Measurements from ENCODE around the gene NRXN3.

DNA sequence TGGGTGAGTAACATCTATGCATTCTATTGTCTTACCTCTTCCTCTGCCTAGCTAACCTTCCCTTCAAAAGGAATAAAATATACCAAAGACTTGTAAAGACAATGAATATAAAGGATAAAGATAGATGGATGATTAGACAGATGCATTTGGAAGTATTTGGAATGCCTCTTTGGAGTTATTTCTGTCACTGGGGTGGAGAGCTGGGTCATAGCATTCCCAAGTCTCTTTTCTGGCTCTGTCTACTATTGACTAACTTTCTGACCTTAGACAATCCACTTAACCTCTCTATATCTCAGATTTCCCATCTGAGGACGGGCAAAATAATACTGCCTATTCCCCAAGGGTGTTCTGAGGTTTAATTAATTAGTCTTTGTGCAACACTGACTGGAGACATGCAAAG, 1523.8 kb downstream of the NRXN3 start:
- TF ChIP-seq EZH2phosphoT487 (IDR thresholded peaks at IDR 0.05; ENCODE audit: insufficient read depth, low read depth) = no peak
- no peak for TF ChIP-seq EZH2 (IDR thresholded peaks at IDR 0.05; ENCODE audit: insufficient read depth, poor library complexity, severe bottlenecking)
